ENCODE measurements around the gene CRNKL1.

Gene CRNKL1

DNA sequence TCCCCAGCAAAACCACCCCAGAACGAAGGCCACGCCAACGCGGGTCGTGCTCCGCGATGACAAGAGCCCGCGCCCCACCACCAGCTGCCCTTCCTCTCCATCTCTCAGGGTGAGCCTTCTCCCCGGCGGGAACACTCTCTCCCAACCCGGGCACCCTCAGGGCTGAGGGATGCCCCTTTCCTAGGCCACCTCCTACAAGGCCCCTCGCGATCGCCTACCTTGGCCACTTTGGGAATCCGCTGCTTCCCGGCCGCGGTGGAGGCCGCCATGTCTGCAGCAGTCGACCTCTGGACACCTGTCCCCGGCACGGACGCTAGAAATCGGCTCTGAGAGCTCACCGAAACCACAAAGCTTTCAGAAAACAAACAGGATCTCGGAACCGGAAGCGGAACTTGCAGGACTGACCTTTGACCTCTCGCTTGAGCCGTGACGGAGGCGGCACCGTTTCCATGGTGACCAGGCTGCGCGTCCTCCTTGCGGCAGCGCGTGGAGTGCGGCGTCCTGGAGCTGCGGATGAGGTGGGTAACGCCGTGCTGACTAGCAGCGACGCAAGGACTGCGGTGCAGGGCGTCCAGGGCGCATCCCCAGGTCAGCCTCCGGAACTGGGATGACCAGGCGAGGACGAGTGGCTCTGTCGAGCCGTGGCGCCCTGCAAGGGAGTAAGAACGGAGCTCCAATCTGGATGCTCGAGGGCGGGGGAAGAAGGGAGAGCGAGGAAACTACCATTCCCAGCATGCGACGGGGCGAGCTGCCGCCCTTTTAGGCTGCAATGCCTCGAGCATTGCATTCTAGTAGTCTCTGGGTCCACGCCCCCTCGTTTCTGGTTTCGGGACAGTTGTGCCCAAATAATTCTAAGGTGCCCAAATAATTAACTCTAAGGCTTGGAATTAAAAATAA lies at the start of gene CRNKL1, which contains the start of gene CFAP61:
TSS of gene CRNKL1 (minus strand) at position 393 of the 897 bp plus-strand sequence. CDS start at position 269, 124 bp downstream.
TSS of gene CFAP61 (plus strand) at position 459 of the 897 bp plus-strand sequence. CDS start 4,122 bp downstream, outside the sequence.
- no peak for TF ChIP-seq JUND (IDR thresholded peaks at IDR 0.05; ENCODE audit: low read depth)
- in situ Hi-C loops (cut with HindIII; ENCODE audit: low pct_unique_long_range_greater_than_20kb, low sequenced_read_pairs) = no loop called here
- DNase-seq (ENCODE audit: low read depth in 1 of 2, low spot score in 1 of 2) = peak; percentile 77 to 99

DNA sequence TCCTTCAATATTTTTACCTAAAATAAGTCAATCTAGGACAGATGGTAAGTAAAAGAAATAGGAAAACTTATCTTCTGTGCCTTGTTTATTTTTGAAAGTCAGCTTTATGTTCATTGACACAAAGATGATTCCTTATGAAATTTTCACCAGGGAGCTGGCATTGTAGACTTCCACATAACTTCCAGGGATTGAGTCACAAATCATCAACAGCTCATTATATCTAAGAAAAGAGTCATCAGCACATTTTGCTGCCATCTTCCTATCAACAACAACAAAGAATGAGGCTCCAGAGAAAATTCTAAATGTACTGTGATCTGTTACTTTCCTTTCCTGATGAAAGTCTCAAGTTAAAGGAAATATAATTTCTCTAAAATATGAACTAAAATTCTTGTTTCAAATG lies 48.6 kb upstream of the CRNKL1 start:
- no peak for TF ChIP-seq JUND (IDR thresholded peaks at IDR 0.05; ENCODE audit: low read depth)
- in situ Hi-C loops (cut with HindIII; ENCODE audit: low pct_unique_long_range_greater_than_20kb, low sequenced_read_pairs) = no loop called here
- DNase-seq (ENCODE audit: low read depth in 1 of 2, low spot score in 1 of 2) = no peak

DNA sequence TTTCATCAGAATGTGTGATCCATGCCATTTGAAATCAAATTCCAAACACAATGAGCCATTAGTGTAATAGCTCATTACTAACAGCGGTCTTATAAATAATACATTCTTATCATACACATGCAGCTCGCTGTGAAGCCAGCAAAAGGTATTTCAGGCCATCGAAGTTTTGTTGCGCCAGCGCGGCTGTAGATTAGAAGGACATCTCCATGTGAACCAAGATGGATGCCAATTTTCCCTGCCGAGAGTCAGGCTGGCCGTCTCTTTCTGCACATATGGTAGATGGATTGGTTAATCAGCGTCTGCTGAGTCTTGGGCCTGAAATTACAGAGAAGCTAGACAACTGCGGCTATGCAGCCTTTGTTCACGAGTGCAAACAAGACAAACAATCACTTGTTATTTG lies 44.2 kb upstream of the CRNKL1 start:
- no peak for DNase-seq (ENCODE audit: low read depth in 1 of 2, low spot score in 1 of 2)
- no peak for TF ChIP-seq JUND (IDR thresholded peaks at IDR 0.05; ENCODE audit: low read depth)
- in situ Hi-C loops (cut with HindIII; ENCODE audit: low pct_unique_long_range_greater_than_20kb, low sequenced_read_pairs) = no loop called here

DNA sequence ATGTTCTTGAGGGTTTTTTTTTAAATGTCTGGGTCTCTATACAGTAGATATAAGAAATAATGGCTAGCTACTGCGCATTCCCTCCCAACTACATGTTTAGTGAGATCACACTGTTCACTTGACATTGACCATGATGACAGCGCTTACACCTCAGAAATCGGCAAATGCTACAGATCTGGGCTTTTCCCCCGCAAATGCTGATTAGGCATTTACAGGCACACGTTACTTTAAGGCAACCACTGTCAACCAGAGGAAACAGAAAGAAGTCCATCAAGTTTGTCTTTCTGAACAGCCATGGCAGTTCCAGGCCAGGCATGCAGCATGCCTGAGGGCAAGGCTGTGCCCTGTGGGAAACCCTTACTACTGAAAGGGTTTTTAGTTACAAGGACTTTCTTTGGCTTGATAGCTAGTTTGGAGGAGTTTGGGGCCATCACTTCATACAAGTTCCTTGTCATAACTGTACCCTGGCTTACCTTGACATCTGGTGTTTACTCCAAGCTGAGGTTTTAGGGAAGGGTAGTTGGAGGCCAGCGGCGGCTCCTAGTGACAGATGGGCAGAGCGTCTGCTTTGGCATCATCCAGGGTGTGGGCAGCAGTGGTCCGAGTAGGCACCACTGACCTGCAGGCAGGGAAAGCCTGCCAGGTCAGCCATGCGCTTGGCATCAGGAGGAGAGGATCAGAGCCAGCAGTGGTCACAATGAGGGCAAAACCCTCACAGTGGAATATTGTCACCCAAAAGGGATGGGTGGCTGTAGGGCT lies 43.0 kb upstream of the CRNKL1 start:
- no peak for TF ChIP-seq JUND (IDR thresholded peaks at IDR 0.05; ENCODE audit: low read depth)
- no peak for DNase-seq (ENCODE audit: low read depth in 1 of 2, low spot score in 1 of 2)
- in situ Hi-C loops (cut with HindIII; ENCODE audit: low pct_unique_long_range_greater_than_20kb, low sequenced_read_pairs) = no loop called here

DNA sequence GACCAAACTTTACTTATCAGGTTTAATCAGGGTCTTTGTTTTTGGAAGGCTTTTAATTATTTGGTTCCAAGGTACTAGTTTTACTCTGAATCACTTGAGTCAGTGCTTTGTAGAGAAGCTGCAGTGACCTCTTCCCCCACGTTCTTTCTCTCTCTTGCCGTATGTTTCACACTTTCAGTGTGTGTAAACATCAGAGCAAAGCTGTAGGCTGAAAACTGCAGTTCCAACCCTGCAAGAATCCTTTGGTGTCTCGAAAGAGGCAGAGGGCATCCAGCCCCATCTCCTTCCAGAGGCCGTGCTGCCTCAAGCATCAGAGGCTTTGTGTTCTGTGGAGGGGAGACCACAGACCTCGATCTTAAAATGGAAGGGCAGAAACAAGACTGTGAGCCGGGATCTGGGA lies 42.1 kb upstream of the CRNKL1 start:
- no peak for TF ChIP-seq JUND (IDR thresholded peaks at IDR 0.05; ENCODE audit: low read depth)
- no peak for DNase-seq (ENCODE audit: low read depth in 1 of 2, low spot score in 1 of 2)
- in situ Hi-C loops (cut with HindIII; ENCODE audit: low pct_unique_long_range_greater_than_20kb, low sequenced_read_pairs) = no loop called here

DNA sequence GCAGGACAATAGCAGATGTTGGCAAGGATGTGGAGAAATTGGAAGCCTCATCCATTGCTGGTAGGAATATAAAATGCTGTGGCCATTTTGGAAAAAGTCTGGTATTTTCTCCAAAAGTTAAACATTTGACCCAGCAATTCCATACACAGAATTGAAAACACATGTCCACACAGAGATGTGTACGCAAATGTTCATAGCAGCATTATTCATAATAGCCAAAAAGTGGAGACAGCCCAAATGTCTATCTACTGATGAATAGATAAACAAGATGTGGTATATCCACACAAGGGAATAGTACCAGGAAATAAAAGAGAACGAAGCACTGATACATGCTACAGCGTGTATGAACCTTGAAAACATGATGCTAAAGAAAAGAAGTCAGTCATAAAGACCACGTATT lies 40.6 kb upstream of the CRNKL1 start:
- in situ Hi-C loops (cut with HindIII; ENCODE audit: low pct_unique_long_range_greater_than_20kb, low sequenced_read_pairs) = no loop called here

DNA sequence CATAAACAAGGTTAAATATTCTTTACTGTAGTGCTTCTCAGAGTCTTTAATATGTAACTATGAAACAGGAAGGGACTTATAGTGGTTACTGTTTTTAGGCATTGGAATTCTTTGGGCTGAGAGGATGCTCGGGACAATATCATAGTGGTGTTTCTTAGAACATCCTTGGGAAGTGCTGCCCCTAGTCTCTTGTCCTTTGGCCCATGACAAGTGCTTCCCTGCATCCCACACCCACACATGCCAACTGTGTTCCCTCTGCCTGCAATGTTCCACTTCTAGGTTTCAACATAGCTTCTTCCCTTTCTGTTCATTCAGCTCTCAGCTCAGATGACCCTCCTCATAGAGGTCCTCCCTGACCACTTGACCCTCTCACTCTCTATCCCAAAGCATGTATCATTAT lies 37.7 kb upstream of the CRNKL1 start:
- no peak for TF ChIP-seq JUND (IDR thresholded peaks at IDR 0.05; ENCODE audit: low read depth)
- no peak for DNase-seq (ENCODE audit: low read depth in 1 of 2, low spot score in 1 of 2)
- in situ Hi-C loops (cut with HindIII; ENCODE audit: low pct_unique_long_range_greater_than_20kb, low sequenced_read_pairs) = no loop called here

More for the DNA sequence above, 40.6 kb upstream of the CRNKL1 start:
- DNase-seq (ENCODE audit: low read depth in 1 of 2, low spot score in 1 of 2) = no peak
- no peak for TF ChIP-seq JUND (IDR thresholded peaks at IDR 0.05; ENCODE audit: low read depth)

DNA sequence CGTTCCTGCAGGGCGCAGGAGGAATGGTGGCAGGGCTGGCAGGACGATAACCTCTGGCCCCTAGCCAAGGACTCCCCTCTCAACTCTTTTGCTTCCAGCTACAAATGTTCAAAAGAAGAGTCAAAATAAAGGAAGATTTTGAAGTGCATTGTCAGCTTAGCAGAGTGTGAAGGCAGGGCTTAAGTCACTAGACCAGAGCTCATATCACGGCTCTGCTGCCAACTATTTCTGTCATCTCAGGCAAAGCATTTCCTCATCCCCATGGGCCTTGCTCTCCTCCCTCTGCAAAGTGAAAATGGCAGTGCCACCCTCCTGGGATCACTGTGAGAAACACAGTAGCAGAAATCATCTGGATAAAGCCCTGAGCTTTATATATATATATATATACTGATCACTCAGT lies 36.8 kb upstream of the CRNKL1 start:
- in situ Hi-C loops (cut with HindIII; ENCODE audit: low pct_unique_long_range_greater_than_20kb, low sequenced_read_pairs) = no loop called here
- no peak for TF ChIP-seq JUND (IDR thresholded peaks at IDR 0.05; ENCODE audit: low read depth)

DNA sequence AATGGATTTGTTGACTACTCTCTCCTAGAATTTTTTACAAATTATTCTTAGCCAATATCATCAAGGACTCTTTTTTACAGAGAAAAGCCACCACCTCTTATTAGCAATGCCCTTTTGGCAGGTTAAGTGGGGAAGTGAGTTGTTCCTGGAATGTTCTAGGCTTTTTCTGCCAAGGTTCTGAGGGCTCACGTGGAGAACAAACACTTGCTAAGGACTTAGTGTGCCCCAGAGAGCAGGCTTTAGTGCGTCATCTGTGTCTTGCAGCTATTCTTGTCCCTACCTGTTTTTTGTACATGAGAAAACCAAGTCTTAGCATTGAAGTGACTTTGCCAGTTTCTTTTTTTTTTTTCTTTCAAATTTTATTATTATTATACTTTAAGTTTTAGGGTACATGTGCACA lies 33.5 kb upstream of the CRNKL1 start:
- TF ChIP-seq JUND (IDR thresholded peaks at IDR 0.05; ENCODE audit: low read depth) = no peak
- peak in 1 of 2 experiments; percentile 26 for DNase-seq (ENCODE audit: low read depth in 1 of 2, low spot score in 1 of 2)
- in situ Hi-C loops (cut with HindIII; ENCODE audit: low pct_unique_long_range_greater_than_20kb, low sequenced_read_pairs) = no loop called here

More for the DNA sequence above, 36.8 kb upstream of the CRNKL1 start:
- no peak for DNase-seq (ENCODE audit: low read depth in 1 of 2, low spot score in 1 of 2)

DNA sequence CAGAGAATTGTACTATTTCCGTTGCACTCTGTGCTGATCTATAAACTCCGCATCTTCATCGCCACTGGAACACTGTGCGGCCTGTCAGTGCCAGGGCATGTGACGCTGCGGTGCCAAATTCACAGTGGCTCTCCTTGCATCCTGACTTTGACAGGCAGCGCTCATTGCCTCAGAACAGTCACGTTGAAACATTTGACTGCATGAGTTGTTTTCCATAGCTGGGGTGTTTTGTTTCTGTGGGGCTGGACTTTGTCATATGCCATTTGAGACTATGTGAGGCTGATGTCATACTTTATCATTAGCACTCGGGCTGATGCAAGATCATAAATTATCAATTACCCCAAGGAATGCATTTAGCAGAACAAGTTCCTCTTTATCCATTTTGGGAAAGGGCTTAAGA lies 32.8 kb upstream of the CRNKL1 start:
- in situ Hi-C loops (cut with HindIII; ENCODE audit: low pct_unique_long_range_greater_than_20kb, low sequenced_read_pairs) = no loop called here
- DNase-seq (ENCODE audit: low read depth in 1 of 2, low spot score in 1 of 2) = no peak
- no peak for TF ChIP-seq JUND (IDR thresholded peaks at IDR 0.05; ENCODE audit: low read depth)

DNA sequence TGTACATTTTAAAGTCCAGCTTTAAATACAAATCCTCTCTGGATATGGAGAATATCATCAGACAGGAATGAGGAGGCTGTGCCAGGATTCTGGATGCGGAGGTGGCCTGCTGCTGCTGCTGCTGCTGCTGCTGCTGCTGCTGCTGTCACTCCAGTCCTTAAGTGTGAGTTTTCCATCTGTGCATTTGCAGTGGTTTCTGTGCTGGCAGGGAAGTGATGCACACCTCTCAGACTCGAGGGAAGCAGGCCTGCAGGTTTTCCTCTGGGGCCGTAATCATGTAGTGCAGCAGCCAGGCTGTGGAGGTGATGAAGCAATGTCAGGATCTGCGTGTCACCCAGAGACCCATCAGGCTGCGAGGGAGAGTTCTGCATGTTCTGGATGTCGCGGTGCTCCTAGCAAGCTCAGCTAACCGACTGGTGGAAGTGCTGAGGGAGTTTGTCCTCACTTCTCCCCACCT lies 32.1 kb upstream of the CRNKL1 start:
- no peak for TF ChIP-seq JUND (IDR thresholded peaks at IDR 0.05; ENCODE audit: low read depth)
- in situ Hi-C loops (cut with HindIII; ENCODE audit: low pct_unique_long_range_greater_than_20kb, low sequenced_read_pairs) = no loop called here

DNA sequence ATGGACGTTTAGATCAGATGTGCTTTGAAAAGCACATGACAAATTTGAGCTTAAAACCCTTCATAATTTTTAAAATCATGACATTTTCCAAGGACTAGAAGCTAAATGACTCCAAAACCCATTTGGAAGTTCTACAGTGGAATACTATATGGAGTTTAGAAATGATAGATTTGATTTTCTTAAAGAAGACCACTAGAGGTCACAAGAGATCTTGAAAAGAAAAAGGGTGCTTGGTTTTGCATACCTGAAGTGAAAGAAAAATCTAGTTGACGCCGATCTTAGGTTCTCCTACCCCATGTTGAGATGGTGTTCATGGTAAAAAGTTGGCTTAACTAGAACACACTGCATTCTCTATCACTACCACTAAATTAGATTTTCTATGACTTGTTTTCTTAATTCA lies 31.5 kb upstream of the CRNKL1 start:
- in situ Hi-C loops (cut with HindIII; ENCODE audit: low pct_unique_long_range_greater_than_20kb, low sequenced_read_pairs) = no loop called here
- no peak for TF ChIP-seq JUND (IDR thresholded peaks at IDR 0.05; ENCODE audit: low read depth)
- DNase-seq (ENCODE audit: low read depth in 1 of 2, low spot score in 1 of 2) = peak; percentile 9 to 66

More for the DNA sequence above, 32.1 kb upstream of the CRNKL1 start:
- no peak for DNase-seq (ENCODE audit: low read depth in 1 of 2, low spot score in 1 of 2)
